ENCODE results near the gene TENM4. TPM values are rescaled to one million over a fixed set of nuclear protein-coding genes. Genes with fewer than 3 reads are reported as not detected.

The TENM4 gene
- total RNA-seq, 4 donors from 2014 or later = 5.5 to 12.3 (median 8.9) TPM

DNA sequence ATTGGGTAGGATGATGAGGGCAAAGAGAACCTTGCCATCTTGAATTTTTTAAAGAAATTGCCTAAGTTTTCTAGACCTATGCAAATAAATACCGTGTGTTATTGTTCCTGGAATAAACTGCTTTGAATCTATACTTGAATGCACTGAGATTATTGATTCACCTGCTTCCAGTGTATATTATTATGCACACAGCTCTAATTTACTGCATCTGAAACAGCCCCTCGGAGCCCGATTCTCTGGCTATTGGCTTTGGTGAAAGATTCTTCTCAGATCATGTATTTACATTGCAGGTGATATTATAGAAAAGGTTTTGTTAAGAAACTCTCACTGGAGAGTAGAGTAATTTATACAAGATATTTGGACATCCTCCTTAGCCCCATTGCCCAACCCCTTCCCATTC is 254.2 kb downstream of the TENM4 start:
- H3K9me3 ChIP-seq = peaks cover 0 to 10% (median 0%) of the 10 kb centered on the region in 3 donors
- no peaks in the 10 kb centered on the region for H3K4me1 ChIP-seq
- TF ChIP-seq POLR2AphosphoS5 (IDR thresholded peaks at IDR 0.05) (no peak), EP300 (IDR thresholded peaks at IDR 0.05) (no peak)
- WGBS, 2 donors (ENCODE audit: low coverage in 1 of 2) = 79 to 86% methylated on average over 3 of the region's 3 CpGs
- H3K27ac ChIP-seq = no peak overlapping the region
- ATAC-seq = no peak
- H3K36me3 ChIP-seq = no peaks in the 10 kb centered on the region
- H3K27me3 ChIP-seq = no peaks in the 10 kb centered on the region
- H3K4me3 ChIP-seq = no peak overlapping the region

GRCh38 chr11:79185351-79185750 is 255.5 kb downstream of the TENM4 start:
- peaks cover 0 to 10% (median 0%) of the 10 kb centered on the region in 3 donors for H3K9me3 ChIP-seq
- no peaks in the 10 kb centered on the region for H3K4me1 ChIP-seq
- no peak for ATAC-seq
- H3K27me3 ChIP-seq = no peaks in the 10 kb centered on the region
- TF ChIP-seq CTCF (IDR thresholded peaks at IDR 0.05) (no peak), POLR2A (IDR thresholded peaks at IDR 0.05) (no peak), POLR2AphosphoS5 (IDR thresholded peaks at IDR 0.05) (no peak), EP300 (IDR thresholded peaks at IDR 0.05) (no peak)
- no peak overlapping the region for H3K4me3 ChIP-seq
- no peaks in the 10 kb centered on the region for H3K36me3 ChIP-seq
- WGBS, 2 donors (ENCODE audit: low coverage in 1 of 2) = 89 to 100% methylated on average over 1 of the region's 1 CpG
- H3K27ac ChIP-seq = no peak overlapping the region

GRCh38 chr11:79184285-79184684 is 256.5 kb downstream of the TENM4 start:
- Histone ChIP-seq H3K4me1 (no peaks in the 10 kb centered on the region), H3K36me3 (no peaks in the 10 kb centered on the region), H3K9me3 (peaks cover 0 to 10% (median 0%) of the 10 kb centered on the region in 3 donors), H3K27me3 (no peaks in the 10 kb centered on the region), H3K4me3 (no peak overlapping the region), H3K27ac (no peak overlapping the region)
- TF ChIP-seq EP300 (IDR thresholded peaks at IDR 0.05) (no peak), POLR2AphosphoS5 (IDR thresholded peaks at IDR 0.05) (no peak), CTCF (IDR thresholded peaks at IDR 0.05) (no peak), POLR2A (IDR thresholded peaks at IDR 0.05) (no peak)
- 82 to 94% methylated on average over 2 to 3 of the region's 4 CpGs for WGBS, 2 donors (ENCODE audit: low coverage in 1 of 2)
- no peak for ATAC-seq

DNA sequence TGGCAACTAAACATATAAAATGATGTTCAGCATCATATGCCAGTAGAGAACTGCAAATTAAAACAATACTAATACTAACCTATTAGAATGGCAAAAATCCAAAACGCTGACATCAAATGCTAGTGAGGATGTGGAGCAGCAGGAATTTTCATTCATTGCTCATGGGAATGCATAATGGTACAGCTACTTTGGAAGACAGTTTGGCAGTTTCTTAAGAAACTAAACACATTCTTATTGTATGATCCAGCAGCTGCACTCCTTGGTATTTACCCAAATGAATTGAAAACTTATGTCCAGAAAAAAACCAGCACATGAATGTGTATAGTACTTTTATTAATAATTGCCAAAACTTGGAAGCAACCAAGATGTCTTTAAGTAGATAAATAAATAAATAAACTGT is 258.0 kb downstream of the TENM4 start:
- Histone ChIP-seq H3K9me3 (peaks cover 0 to 4% (median 0%) of the 10 kb centered on the region in 3 donors), H3K36me3 (no peaks in the 10 kb centered on the region), H3K27me3 (no peaks in the 10 kb centered on the region), H3K4me3 (no peak overlapping the region), H3K4me1 (no peaks in the 10 kb centered on the region), H3K27ac (no peak overlapping the region)
- TF ChIP-seq POLR2AphosphoS5 (IDR thresholded peaks at IDR 0.05) = no peak
- TF ChIP-seq CTCF (IDR thresholded peaks at IDR 0.05) = no peak
- no peak for TF ChIP-seq POLR2A (IDR thresholded peaks at IDR 0.05)
- no peak for TF ChIP-seq EP300 (IDR thresholded peaks at IDR 0.05)
- WGBS, 2 donors (ENCODE audit: low coverage in 1 of 2) = 65 to 73% methylated on average over 1 of the region's 1 CpG
- no peak for ATAC-seq

DNA sequence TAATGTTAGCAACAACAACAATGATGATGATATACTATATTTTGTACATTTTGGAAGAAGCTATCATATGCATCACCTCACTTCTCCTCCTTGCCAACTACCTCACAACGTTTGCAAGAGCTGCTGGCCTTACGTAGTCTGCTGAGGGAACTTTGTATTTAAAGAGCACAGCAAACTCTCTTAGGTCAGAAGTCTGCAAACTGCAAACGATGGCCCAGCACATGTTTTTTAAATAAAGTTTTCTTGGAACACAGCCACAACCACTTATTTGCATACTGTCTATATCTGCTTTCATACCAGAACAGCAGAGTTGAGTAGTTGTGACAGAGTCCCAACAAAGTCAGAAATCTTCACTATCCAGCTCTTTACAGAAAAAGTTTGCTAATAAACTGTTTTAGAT is 261.7 kb downstream of the TENM4 start:
- no peak for ATAC-seq
- H3K4me3 ChIP-seq = no peak overlapping the region
- H3K9me3 ChIP-seq = no peaks in the 10 kb centered on the region
- no peak overlapping the region for H3K27ac ChIP-seq
- H3K27me3 ChIP-seq = no peaks in the 10 kb centered on the region
- WGBS, 2 donors (ENCODE audit: low coverage in 1 of 2) = 47 to 65% methylated on average over 3 of the region's 3 CpGs
- TF ChIP-seq EP300 (IDR thresholded peaks at IDR 0.05) = no peak
- TF ChIP-seq CTCF (IDR thresholded peaks at IDR 0.05) = no peak
- no peak for TF ChIP-seq POLR2A (IDR thresholded peaks at IDR 0.05)
- TF ChIP-seq POLR2AphosphoS5 (IDR thresholded peaks at IDR 0.05) = no peak
- H3K4me1 ChIP-seq = peaks cover 0 to 6% (median 3%) of the 10 kb centered on the region in 3 donors
- no peaks in the 10 kb centered on the region for H3K36me3 ChIP-seq
